GM12878 (cell line): ENCODE data around the gene GNPNAT1. TPM values are rescaled to one million over a fixed set of nuclear protein-coding genes. Genes with fewer than 3 reads are reported as not detected.

Experiments
- ATAC-seq: fragments of 200-7000 bp; cut with Tn5 transposase; 3 replicates; pipeline ENCODE4 v1.9.1; 2020; ENCODE audit warnings: mild to moderate bottlenecking, moderate library complexity
- BruUV-seq: library from RNA; stranded (reverse); fragments of 400-500 nt; replicated peaks from 2 replicates; lab custom pipeline; 2021; lab: Mats Ljungman, UMichigan
- CTCF ChIA-PET: fragments of 300-600 bp; sonication (Branson Sonifier 250); formaldehyde crosslinking; extraction: SDS; loops from one replicate; lab custom pipeline; 2021; ENCODE audit warnings: inconsistent platforms; lab: Yijun Ruan, JAX
- POLR2A ChIA-PET: fragments of 350-600 bp; formaldehyde crosslinking; extraction: SDS; loops from one replicate; lab custom pipeline; 2021; ENCODE audit warnings: inconsistent platforms; lab: Charles Lee
- RAD21 ChIA-PET: fragments of 300-600 bp; sonication (Branson Sonifier 250); formaldehyde crosslinking; loops from one replicate; lab custom pipeline; 2023; ENCODE audit warnings: antibody characterized with exemption; ENCODE audit not compliant: unreplicated experiment; lab: Charles Lee
- SMC1A ChIA-PET: fragments of 300-600 bp; sonication (Branson Sonifier 250); formaldehyde crosslinking; loops from one replicate; lab custom pipeline; 2023; ENCODE audit not compliant: unreplicated experiment, uncharacterized antibody; lab: Charles Lee
- DNase-seq: peaks from one replicate; pipeline ENCODE4 v3.0.0-alpha.2; 2011; ENCODE audit warnings: low read depth, low spot score
- FAIRE-seq: peaks from 3 replicates; lab custom pipeline; 2011; peaks lifted over from hg19 to GRCh38; lab: Jason Lieb, UNC
- H2AFZ ChIP-seq: 2 replicates; pipeline ENCODE4 v1.6.0; 2011; ENCODE audit warnings: low read depth, low read length, control low read depth; ENCODE audit not compliant: control insufficient read depth
- H3K27ac ChIP-seq: 2 replicates; pipeline ENCODE4 v1.5.1; 2011; ENCODE audit warnings: control low read depth; ENCODE audit not compliant: control insufficient read depth, insufficient read depth
- H3K27me3 ChIP-seq, 2 experiments: replicated peaks in 1 of 2; 2 replicates each; pipeline versions ENCODE4 v1.6.0 to v1.6.1; 2011; ENCODE audit warnings: low read length in 1 of 2; ENCODE audit not compliant: control insufficient read depth in 2 of 2, insufficient read depth in 2 of 2
- H3K36me3 ChIP-seq, 2 experiments: 2 replicates each; pipeline ENCODE4 v1.5.1; 2011; ENCODE audit warnings: low read length in 1 of 2; ENCODE audit not compliant: control insufficient read depth in 2 of 2, insufficient read depth in 2 of 2
- H3K4me1 ChIP-seq: 2 replicates; pipeline ENCODE4 v1.6.1; 2011; ENCODE audit warnings: mild to moderate bottlenecking, low read length, moderate library complexity, mixed read lengths; ENCODE audit not compliant: control insufficient read depth, insufficient read depth
- H3K4me2 ChIP-seq: 2 replicates; pipeline ENCODE4 v1.6.0; 2011; ENCODE audit warnings: control low read depth; ENCODE audit not compliant: control insufficient read depth, insufficient read depth
- H3K4me3 ChIP-seq: fragments of 200-600 bp; sonication (generic); 2 replicates; pipeline ENCODE4 v1.5.1; 2016
- H3K79me2 ChIP-seq: 2 replicates; pipeline ENCODE4 v1.6.0; 2011; ENCODE audit warnings: low read length; ENCODE audit not compliant: control insufficient read depth, insufficient read depth
- H3K9ac ChIP-seq: 2 replicates; pipeline ENCODE4 v1.8.0; 2011; ENCODE audit warnings: low read length, control low read depth, mixed read lengths; ENCODE audit not compliant: control insufficient read depth, insufficient read depth
- H3K9me3 ChIP-seq: replicated peaks from 3 replicates; pipeline ENCODE4 v1.5.1; 2011; ENCODE audit warnings: mild to moderate bottlenecking, low read length; ENCODE audit not compliant: control insufficient read depth, insufficient read depth
- H4K20me1 ChIP-seq: 2 replicates; pipeline ENCODE4 v1.6.0; 2011; ENCODE audit not compliant: control insufficient read depth, insufficient read depth
- E4F1 ChIP-seq: fragments of 450-650 bp; IDR thresholded peaks from 2 replicates; pipeline ENCODE4 v1.6.1; 2018; ENCODE audit warnings: borderline replicate concordance, mild to moderate bottlenecking; ENCODE audit not compliant: partially characterized antibody
- GABPA ChIP-seq: IDR thresholded peaks from 2 replicates; pipeline ENCODE4 v1.6.1; 2014; ENCODE audit warnings: antibody characterized with exemption, low read depth, mild to moderate bottlenecking, inconsistent platforms
- HCFC1 ChIP-seq: fragments of 150-350 bp; IDR thresholded peaks from 2 replicates; pipeline ENCODE4 v1.6.1; 2014; ENCODE audit warnings: low read length
- NBN ChIP-seq: fragments of 450-650 bp; IDR thresholded peaks from 2 replicates; pipeline ENCODE4 v1.6.1; 2016
- NFIC ChIP-seq: IDR thresholded peaks from 2 replicates; pipeline ENCODE4 v1.6.1; 2012; ENCODE audit warnings: low read depth, mild to moderate bottlenecking, inconsistent platforms, low read length, moderate library complexity
- TARDBP ChIP-seq: IDR thresholded peaks from 2 replicates; pipeline ENCODE4 v1.6.1; 2016; ENCODE audit warnings: borderline replicate concordance
- YBX1 ChIP-seq: fragments of 450-650 bp; IDR thresholded peaks from 2 replicates; pipeline ENCODE4 v1.6.1; 2016; ENCODE audit warnings: antibody characterized with exemption
- ZBTB33 ChIP-seq: fragments of 450-650 bp; IDR thresholded peaks from 2 replicates; pipeline ENCODE4 v1.6.1; 2017; ENCODE audit warnings: mild to moderate bottlenecking
- WGBS: methylation state at CpG from one replicate; pipeline ENCODE4 v1.1.6; 2016; ENCODE audit warnings: low lambda C conversion rate; ENCODE audit not compliant: insufficient replicate concordance, insufficient coverage; ENCODE audit errors: missing lambda C conversion rate; 5-methylcytosine and 5-hydroxymethylcytosine counted together
- in situ Hi-C: fragments of 300-500 bp; cut with MboI; formaldehyde crosslinking; loops from 9 replicates; pipeline ENCODE4 v1.14.3; 2018; ENCODE audit warnings: mixed read lengths
- intact Hi-C: fragments of 100-400 bp; cut with micrococcal nuclease; formaldehyde crosslinking; loops from one replicate; pipeline ENCODE4 v1.14.2; 2022; ENCODE audit not compliant: unreplicated experiment
- polyA plus RNA-seq, 11 experiments: library from polyadenylated mRNA; depleted of rRNA in 4 of 11; unstranded in 6 of 11; stranded (reverse) in 5 of 11; fragments of >200 nt; fragmentation: Nextera tagmentation in 4 of 11; fragmentation: Illumina TruSeq in 1 of 11; extraction: Ambion mirVana in 4 of 11; extraction: Trizol in 1 of 11; gene quantifications; 1 replicate in 1 of 11; 2 replicates in 10 of 11; pipeline versions ENCODE4 v1.2.1 to v1.2.3, GENCODE V29; 2011 to 2016; ENCODE audit warnings: inconsistent platforms in 2 of 11, missing spikeins in 2 of 11, low read depth in 1 of 11
- total RNA-seq, 4 experiments: library from RNA; depleted of rRNA in 3 of 4; stranded (reverse); fragments of >200 nt in 3 of 4; fragmentation: Illumina TruSeq in 1 of 4; extraction: Trizol in 1 of 4; gene quantifications; 2 replicates each; pipeline versions ENCODE4 v1.2.1 to v1.2.3, GENCODE V29; 2013 to 2021

Gene GNPNAT1
- total and polyA plus RNA-seq, 10 of the 15 experiments (the other 5 are each of a cell fraction or from before 2014, with no cell fraction given) = 18.9 to 52.6 (median 28.2) TPM

- H3K4me2 ChIP-seq = no peak overlapping the region
- 95% methylated on average over 1 of the region's 1 CpG for WGBS
- ATAC-seq (no peak), FAIRE-seq (no peak), DNase-seq (no peak)
- ChIA-PET SMC1A (interaction anchor here (0.8 to 1.0 kb wide), 2 partner anchors 28 to 50 kb away, joined by 3 read pairs; no protein-coding TSS in a partner anchor), POLR2A (no interaction called here), RAD21 (no interaction called here), CTCF (no interaction called here)
- no peak overlapping the region for H2AFZ ChIP-seq
- no peak overlapping the region for H3K4me3 ChIP-seq
- BruUV-seq = no TSS peak
- no peaks in the 10 kb centered on the region for H3K9me3 ChIP-seq
- TF ChIP-seq YBX1 (no peak), NFIC (no peak), GABPA (no peak), TARDBP (no peak), NBN (no peak), ZBTB33 (no peak), HCFC1 (no peak), E4F1 (no peak)
- no peak overlapping the region for H3K27ac ChIP-seq
- H3K27me3 ChIP-seq = no peaks in the 10 kb centered on the region
- intact Hi-C loops = no loop called here
- H4K20me1 ChIP-seq = no peaks in the 10 kb centered on the region
- H3K9ac ChIP-seq = no peak overlapping the region
- H3K4me1 ChIP-seq = no peaks in the 10 kb centered on the region
- peaks cover 0 to 5% of the 10 kb centered on the region in 2 experiments; a peak in 2 of 4 replicates for H3K36me3 ChIP-seq
- in situ Hi-C loops = no loop called here
- no peaks in the 10 kb centered on the region for H3K79me2 ChIP-seq
Observed at GRCh38 chr14:52780893-52781292, 10.5 kb downstream of the GNPNAT1 start.
